H9 (cell line): ENCODE data around the gene PCNX2. TPM values are rescaled to one million over a fixed set of nuclear protein-coding genes. Genes with fewer than 3 reads are reported as not detected.

Experiments
- DNase-seq: peaks from one replicate; pipeline ENCODE4 v3.0.0-alpha.2; 2017
- H2AFZ ChIP-seq: one replicate; pipeline ENCODE4 v1.6.1; 2013; ENCODE audit warnings: mild to moderate bottlenecking, low read length, control low read depth, moderate library complexity
- H2AK5ac ChIP-seq: 2 replicates; pipeline ENCODE4 v1.6.1; 2013; ENCODE audit warnings: low read length, control low read depth, mixed read lengths; ENCODE audit not compliant: insufficient read length
- H2BK120ac ChIP-seq: one replicate; pipeline ENCODE4 v1.6.1; 2013; ENCODE audit warnings: low read depth, mild to moderate bottlenecking, low read length, control low read depth, inconsistent platforms; ENCODE audit not compliant: poor library complexity, severe bottlenecking
- H2BK12ac ChIP-seq: 2 replicates; pipeline ENCODE4 v1.6.1; 2013; ENCODE audit warnings: low read length, control low read depth, mixed read lengths, low read depth; ENCODE audit not compliant: insufficient read length
- H2BK15ac ChIP-seq: 2 replicates; pipeline ENCODE4 v1.6.1; 2013; ENCODE audit warnings: low read depth, low read length, control low read depth
- H2BK20ac ChIP-seq: one replicate; pipeline ENCODE4 v1.6.1; 2013; ENCODE audit warnings: low read depth, mild to moderate bottlenecking, low read length, control low read depth, inconsistent platforms; ENCODE audit not compliant: poor library complexity, severe bottlenecking
- H2BK5ac ChIP-seq: 2 replicates; pipeline ENCODE4 v1.6.1; 2013; ENCODE audit warnings: low read length, control low read depth, mixed read lengths; ENCODE audit not compliant: insufficient read length
- H3K14ac ChIP-seq: 2 replicates; pipeline ENCODE4 v1.6.1; 2013; ENCODE audit warnings: low read length, control low read depth; ENCODE audit not compliant: insufficient read depth
- H3K18ac ChIP-seq: 2 replicates; pipeline ENCODE4 v1.6.1; 2013; ENCODE audit warnings: low read depth, mild to moderate bottlenecking, mixed read lengths, low read length, control low read depth; ENCODE audit not compliant: insufficient read length
- H3K23ac ChIP-seq: 2 replicates; pipeline ENCODE4 v1.6.1; 2013; ENCODE audit warnings: low read length, control low read depth, mixed read lengths, low read depth; ENCODE audit not compliant: insufficient read length
- H3K23me2 ChIP-seq: 2 replicates; pipeline ENCODE4 v1.6.1; 2013; ENCODE audit warnings: low read depth, mild to moderate bottlenecking, mixed read lengths, low read length, control low read depth; ENCODE audit not compliant: insufficient read length, poor library complexity, severe bottlenecking
- H3K27ac ChIP-seq: 2 replicates; pipeline ENCODE4 v1.5.1; 2013; ENCODE audit warnings: low read length, control low read depth, mixed read lengths, low read depth; ENCODE audit not compliant: insufficient read length
- H3K27me3 ChIP-seq: 2 replicates; pipeline ENCODE4 v1.6.1; 2013; ENCODE audit warnings: low read length, control low read depth, inconsistent platforms; ENCODE audit not compliant: insufficient read depth
- H3K4ac ChIP-seq: 2 replicates; pipeline ENCODE4 v1.6.1; 2013; ENCODE audit warnings: low read depth, mild to moderate bottlenecking, control low read depth, inconsistent platforms, low read length, moderate library complexity
- H3K4me1 ChIP-seq: 2 replicates; pipeline ENCODE4 v1.6.1; 2013; ENCODE audit warnings: low read length, control low read depth, inconsistent platforms; ENCODE audit not compliant: insufficient read depth
- H3K4me2 ChIP-seq: 2 replicates; pipeline ENCODE4 v1.6.1; 2013; ENCODE audit warnings: low read length, control low read depth, mixed read lengths; ENCODE audit not compliant: insufficient read length, insufficient read depth
- H3K56ac ChIP-seq: 2 replicates; pipeline ENCODE4 v1.6.1; 2013; ENCODE audit warnings: low read depth, mild to moderate bottlenecking, mixed read lengths, low read length, control low read depth; ENCODE audit not compliant: insufficient read length
- H3K79me1 ChIP-seq: 2 replicates; pipeline ENCODE4 v1.6.1; 2013; ENCODE audit warnings: low read depth, mild to moderate bottlenecking, moderate library complexity, low read length, control low read depth, inconsistent platforms; ENCODE audit not compliant: insufficient read depth, poor library complexity, severe bottlenecking
- H3K79me2 ChIP-seq: 2 replicates; pipeline ENCODE4 v1.6.1; 2013; ENCODE audit warnings: low read length, control low read depth, inconsistent platforms; ENCODE audit not compliant: insufficient read depth
- H3K9ac ChIP-seq: 2 replicates; pipeline ENCODE4 v1.6.1; 2013; ENCODE audit warnings: low read length, control low read depth, mixed read lengths; ENCODE audit not compliant: insufficient read length; ENCODE audit errors: extremely low read depth
- H3K9me3 ChIP-seq: one replicate; pipeline ENCODE4 v1.6.1; 2013; ENCODE audit warnings: low read depth, low read length, inconsistent platforms; ENCODE audit not compliant: control insufficient read depth
- H3T11ph ChIP-seq: one replicate; pipeline ENCODE4 v1.6.1; 2013; ENCODE audit warnings: mild to moderate bottlenecking, low read length, control low read depth, inconsistent platforms
- H4K20me1 ChIP-seq: one replicate; pipeline ENCODE4 v1.6.1; 2013; ENCODE audit not compliant: control insufficient read depth, insufficient read length, insufficient read depth
- H4K5ac ChIP-seq: 2 replicates; pipeline ENCODE4 v1.6.1; 2013; ENCODE audit warnings: low read depth, mild to moderate bottlenecking, mixed read lengths, low read length, control low read depth; ENCODE audit not compliant: insufficient read length
- H4K8ac ChIP-seq: replicated peaks from 2 replicates; pipeline ENCODE4 v1.6.1; 2013; ENCODE audit warnings: low read length, control low read depth, mixed read lengths, low read depth; ENCODE audit not compliant: insufficient read length
- H4K91ac ChIP-seq: 2 replicates; pipeline ENCODE4 v1.6.1; 2013; ENCODE audit warnings: low read depth, mild to moderate bottlenecking, moderate library complexity, mixed read lengths, low read length, control low read depth; ENCODE audit not compliant: insufficient read length
- H3K27ac Mint-ChIP-seq, 3 experiments: 2 replicates in 2 of 3; 3 replicates in 1 of 3; pipeline ENCODE4 v1.8.0; 2020 to 2021; ENCODE audit warnings: mixed read lengths in 3 of 3, mild to moderate bottlenecking in 1 of 3, moderate library complexity in 1 of 3
- H3K27me3 Mint-ChIP-seq: 2 replicates; pipeline ENCODE4 v1.8.0; 2021; ENCODE audit warnings: low read depth, mild to moderate bottlenecking, moderate library complexity, mixed read lengths
- H3K36me3 Mint-ChIP-seq, 3 experiments: 2 replicates in 2 of 3; 3 replicates in 1 of 3; pipeline ENCODE4 v1.8.0; 2020 to 2021; ENCODE audit warnings: low read depth in 3 of 3, mixed read lengths in 3 of 3; ENCODE audit not compliant: insufficient read depth in 1 of 3
- H3K4me1 Mint-ChIP-seq, 2 experiments: 2 replicates each; pipeline ENCODE4 v1.8.0; 2020; ENCODE audit warnings: mixed read lengths in 2 of 2
- H3K4me3 Mint-ChIP-seq, 2 experiments: 2 replicates in 1 of 2; 3 replicates in 1 of 2; pipeline ENCODE4 v1.8.0; 2020 to 2021; ENCODE audit warnings: mild to moderate bottlenecking in 2 of 2, mixed read lengths in 2 of 2, moderate library complexity in 1 of 2
- H3K9me3 Mint-ChIP-seq, 2 experiments: 2 replicates in 1 of 2; 3 replicates in 1 of 2; pipeline ENCODE4 v1.8.0; 2020; ENCODE audit warnings: mild to moderate bottlenecking in 2 of 2, mixed read lengths in 2 of 2, moderate library complexity in 1 of 2
- CTCF ChIP-seq: fragments of 200-600 bp; sonication (generic); conservative IDR thresholded peaks from 3 replicates; pipeline ENCODE4 v1.8.0; 2021; ENCODE audit warnings: antibody characterized with exemption, mild to moderate bottlenecking
- WGBS: extraction: QIAGEN DNeasy Blood & Tissue Kit; methylation state at CpG from one replicate; pipeline ENCODE4 v1.1.7; 2013; ENCODE audit warnings: missing lambda C conversion rate, low lambda C conversion rate, mixed read lengths; ENCODE audit not compliant: insufficient read length; ENCODE audit errors: extremely low coverage; 5-methylcytosine and 5-hydroxymethylcytosine counted together
- total RNA-seq: library from RNA; stranded (reverse); gene quantifications from 2 replicates; pipeline ENCODE4 v1.2.1, GENCODE V29; 2021

Gene PCNX2
- total RNA-seq, 1 experiment from 2014 or later: 45.1 TPM

- Mint-ChIP-seq H3K27ac (no peak overlapping the region), H3K36me3 (peaks cover 7 to 46% (median 15%) of the 10 kb centered on the region in 3 experiments; a peak in 6 of 7 replicates), H3K9me3 (no peaks in the 10 kb centered on the region), H3K27me3 (no peaks in the 10 kb centered on the region), H3K4me1 (peaks cover 6 to 20% of the 10 kb centered on the region in 2 experiments), H3K4me3 (no peak overlapping the region)
- no peak overlapping the region for H3K4me2 ChIP-seq
- no peak overlapping the region for H2AFZ ChIP-seq
- WGBS: no CpG with 5 or more reads among the region's 4 CpGs
- H3K79me1 ChIP-seq: no peaks in the 10 kb centered on the region
- H3K23me2 ChIP-seq: no peaks in the 10 kb centered on the region
- H2BK120ac ChIP-seq: no peak overlapping the region
- H3K27ac ChIP-seq: no peak overlapping the region
- H2BK15ac ChIP-seq: no peak overlapping the region
- H3K9ac ChIP-seq: no peak overlapping the region
- no peak overlapping the region for H3K23ac ChIP-seq
- H3K27me3 ChIP-seq: no peaks in the 10 kb centered on the region
- no peak overlapping the region for H3T11ph ChIP-seq
- H2BK20ac ChIP-seq: no peak overlapping the region
- H4K20me1 ChIP-seq: no peaks in the 10 kb centered on the region
- no peaks in the 10 kb centered on the region for H3K4me1 ChIP-seq
- H4K5ac ChIP-seq: no peak overlapping the region
- H3K4ac ChIP-seq: no peak overlapping the region
- H3K56ac ChIP-seq: no peak overlapping the region
- no peak overlapping the region for H3K14ac ChIP-seq
- H4K91ac ChIP-seq: no peak overlapping the region
- H2BK5ac ChIP-seq: no peak overlapping the region
- H4K8ac ChIP-seq: no peak overlapping the region
- no peaks in the 10 kb centered on the region for H3K79me2 ChIP-seq
- no peak overlapping the region for H2BK12ac ChIP-seq
- no peak; the same call in 2 of the 3 replicates for TF ChIP-seq CTCF
- no peak overlapping the region for H2AK5ac ChIP-seq
- H3K9me3 ChIP-seq: no peaks in the 10 kb centered on the region
- no peak for DNase-seq
- H3K18ac ChIP-seq: no peak overlapping the region
Measured at GRCh38 chr1:233227930-233228465, 67.5 kb downstream of the PCNX2 start.
